ENCODE measurements around the gene LAMTOR3. TPM values are rescaled to one million over a fixed set of nuclear protein-coding genes. Genes with fewer than 3 reads are reported as not detected.

Gene LAMTOR3, protein sequence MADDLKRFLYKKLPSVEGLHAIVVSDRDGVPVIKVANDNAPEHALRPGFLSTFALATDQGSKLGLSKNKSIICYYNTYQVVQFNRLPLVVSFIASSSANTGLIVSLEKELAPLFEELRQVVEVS
- 23.5 and 24.2 TPM in 2 replicates for total RNA-seq

DNA sequence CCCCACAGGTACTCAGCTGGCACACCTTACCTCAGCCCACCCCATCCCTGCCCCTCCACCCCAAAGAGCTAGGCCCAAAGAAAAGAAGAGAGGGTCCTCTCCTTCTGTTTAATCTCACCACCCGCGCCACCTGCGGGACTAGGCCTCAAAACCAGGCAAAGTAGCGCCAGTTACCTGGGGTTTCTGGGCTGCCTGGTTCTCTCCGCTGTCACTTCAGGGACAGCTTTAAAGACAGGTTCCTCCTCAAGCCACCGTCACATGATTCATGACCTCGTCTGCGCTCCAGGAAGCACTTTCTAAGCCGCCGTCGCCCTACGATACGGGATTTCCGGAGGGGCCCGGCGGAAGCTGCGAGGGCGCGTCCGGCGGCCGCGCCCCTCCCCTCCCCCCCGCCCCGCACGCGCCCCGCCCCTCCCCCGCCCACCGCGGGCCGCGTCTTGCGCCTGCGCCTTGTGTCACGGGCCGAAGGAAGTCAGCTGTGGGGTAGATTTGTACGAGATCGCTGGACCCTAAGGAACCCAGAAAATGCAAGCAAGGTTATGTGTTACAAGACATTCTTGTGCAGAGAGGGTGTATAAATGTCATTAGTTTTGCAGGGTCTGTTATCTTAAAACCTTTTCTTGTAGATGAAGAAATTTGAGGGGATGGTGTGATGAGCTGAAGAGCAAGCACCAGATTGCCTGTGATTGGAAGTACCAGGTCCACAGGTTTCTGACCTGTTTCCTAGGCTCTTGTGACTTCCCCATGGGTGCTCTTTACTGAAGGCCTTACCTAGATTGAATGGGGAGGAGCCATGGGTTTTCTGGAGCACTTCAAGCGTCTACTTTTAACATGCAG is at the start of gene LAMTOR3:
Gene LAMTOR3, minus strand, starts transcription at position 267 of the 837 bp plus-strand sequence. CDS start 464 bp downstream, outside the sequence.

Other genes starting within 250 kb of the LAMTOR3 start
- gene C4orf54, start 236.6 kb downstream of the LAMTOR3 start, total RNA-seq = not detected in 2 replicates
- not detected in 2 replicates for gene DAPP1, start 77.6 kb downstream of the LAMTOR3 start, total RNA-seq
- gene DNAJB14, start 52.2 kb upstream of the LAMTOR3 start, total RNA-seq = 11.8 and 17.2 TPM in 2 replicates
- gene H2AZ1, start 55.8 kb upstream of the LAMTOR3 start, total RNA-seq = 934 and 957 TPM in 2 replicates

All from bronchus fibroblast of lung (primary cell).